Body of pancreas (tissue), 4 donors: ENCODE measurements around the gene VTN.

Experiments
- CTCF ChIP-seq, 7 experiments: fragments of 450-650 bp in 4 of 7; fragments of 200-600 bp in 3 of 7; sonication (generic) in 3 of 7; IDR thresholded peaks; one replicate each; pipeline ENCODE4 v1.5.1; 2016 to 2019; ENCODE audit warnings: antibody characterized with exemption in 7 of 7
- POLR2A ChIP-seq, 3 donors: fragments of 450-650 bp; IDR thresholded peaks; one replicate each; pipeline ENCODE4 v1.6.1; 2016; ENCODE audit warnings: antibody characterized with exemption in 3 of 3, mild to moderate bottlenecking in 2 of 3

GRCh38 chr17:28317966-28318758 lies 51.9 kb downstream of the VTN start:
- no peak for TF ChIP-seq CTCF (IDR thresholded peaks at IDR 0.05)
- no peak for TF ChIP-seq POLR2A (IDR thresholded peaks at IDR 0.05)
